ENCODE measurements around the gene LTA4H.
A peak's percentile ranks its signal among the peaks of the same experiment; 100 is the strongest.

The LTA4H gene

DNA sequence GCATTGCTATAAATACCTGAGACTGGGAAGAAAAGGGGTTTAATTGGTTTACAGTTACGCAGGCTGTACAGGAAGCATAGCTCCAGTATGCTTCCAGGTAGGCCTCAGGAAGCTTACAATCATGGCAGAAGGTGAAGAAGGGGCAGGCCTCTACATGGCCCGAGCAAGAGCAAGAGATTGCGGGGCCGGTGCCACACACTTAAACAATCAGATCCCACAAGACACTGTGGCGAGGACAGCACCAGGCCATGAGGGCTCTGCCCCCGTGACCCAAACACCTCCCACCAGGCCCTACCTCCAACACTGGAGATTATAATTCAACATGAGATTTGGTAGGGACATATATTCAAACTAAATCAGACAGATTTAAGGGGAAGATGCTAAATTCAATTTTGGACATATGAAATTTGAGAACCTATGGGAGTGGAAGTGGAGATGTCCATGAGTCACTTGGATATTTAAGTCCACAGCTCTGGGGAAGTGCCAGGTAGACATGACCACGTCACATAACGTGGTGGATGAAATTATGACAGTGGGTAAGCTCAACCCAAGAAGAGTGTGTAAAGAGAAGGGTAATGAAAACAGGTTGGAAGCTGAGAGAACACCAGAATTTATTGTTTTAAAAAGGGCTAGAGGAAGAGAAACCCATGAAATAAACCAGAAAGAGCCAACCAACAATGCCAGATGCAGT, 1.5 kb upstream of the LTA4H start:
- DNase-seq (ENCODE audit: insufficient read length, low spot score) = no peak

DNA sequence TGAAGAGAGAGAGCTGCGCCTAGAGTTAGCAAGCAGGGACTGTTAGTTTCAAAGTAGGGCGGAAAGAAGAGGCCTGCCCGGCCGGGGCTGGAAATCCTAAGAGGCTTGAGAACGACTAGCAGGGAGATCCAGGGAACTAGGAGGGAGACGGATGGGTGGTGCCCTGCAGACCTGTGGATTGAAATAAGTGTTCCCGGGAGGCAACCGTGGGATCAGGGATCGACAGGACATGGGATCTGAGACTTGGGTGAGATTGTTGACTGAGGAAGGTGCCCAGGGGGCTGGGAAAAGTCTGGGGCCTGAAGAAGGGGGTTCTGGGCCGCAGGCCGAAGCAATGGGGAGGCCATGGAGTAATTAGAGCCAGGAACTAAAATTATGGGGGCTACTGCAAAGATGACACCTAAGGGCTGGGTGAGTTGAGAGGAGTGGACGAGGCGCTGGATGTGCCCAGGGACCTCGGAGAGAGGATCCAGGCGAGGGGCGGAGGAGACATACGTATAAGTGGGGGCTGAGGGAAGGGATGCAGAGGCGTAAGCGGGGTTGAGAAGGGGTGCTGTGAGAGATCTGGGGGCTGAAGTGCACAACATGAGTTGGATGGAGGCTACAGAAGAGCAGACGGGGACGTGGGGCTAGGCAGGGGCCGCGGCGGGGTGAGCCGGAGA, 635 bp downstream of the LTA4H start:
- DNase-seq (ENCODE audit: insufficient read length, low spot score) = no peak
- no peak for FAIRE-seq

More for the DNA sequence above, 1.5 kb upstream of the LTA4H start:
- peak; percentile 21 for FAIRE-seq

DNA sequence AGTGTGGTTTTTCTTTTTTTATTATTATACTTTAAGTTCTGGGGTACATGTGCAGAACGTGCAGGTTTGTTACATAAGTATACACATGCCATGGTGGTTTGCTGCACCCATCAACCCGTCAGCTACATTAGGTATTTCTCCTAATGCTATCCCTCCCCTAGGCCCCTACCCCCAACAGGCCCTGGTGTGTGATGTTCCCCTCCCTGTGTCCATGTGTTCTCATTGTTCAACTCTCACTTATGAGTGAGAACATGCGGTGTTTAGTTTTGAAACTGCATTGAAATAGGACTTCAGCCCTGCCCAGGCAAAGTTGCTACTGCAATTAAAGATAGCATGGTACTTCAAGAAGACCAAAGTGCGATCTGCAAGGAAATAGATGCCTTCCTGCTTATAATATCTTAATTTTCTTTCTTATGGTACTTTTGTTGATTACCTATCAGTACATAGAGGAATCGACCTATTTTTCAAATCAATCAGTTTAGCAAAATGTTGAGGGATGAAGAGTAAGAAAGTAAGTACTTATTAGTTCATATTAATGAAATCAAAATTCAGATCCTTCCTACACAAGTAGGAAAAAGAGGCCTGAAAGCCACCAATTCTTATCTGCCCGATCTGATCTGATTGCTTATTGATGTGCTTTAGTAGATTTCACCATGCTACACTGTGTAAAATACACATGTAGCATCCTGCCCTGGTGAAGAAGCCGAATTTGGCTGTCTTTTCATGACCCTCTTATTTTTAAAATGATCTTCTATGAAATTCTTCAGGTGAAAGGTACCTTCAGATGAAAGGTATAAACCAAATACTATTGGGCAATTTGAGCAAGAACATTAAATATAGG, 1.6 kb downstream of the LTA4H start:
- FAIRE-seq = no peak
- DNase-seq (ENCODE audit: insufficient read length, low spot score) = no peak

DNA sequence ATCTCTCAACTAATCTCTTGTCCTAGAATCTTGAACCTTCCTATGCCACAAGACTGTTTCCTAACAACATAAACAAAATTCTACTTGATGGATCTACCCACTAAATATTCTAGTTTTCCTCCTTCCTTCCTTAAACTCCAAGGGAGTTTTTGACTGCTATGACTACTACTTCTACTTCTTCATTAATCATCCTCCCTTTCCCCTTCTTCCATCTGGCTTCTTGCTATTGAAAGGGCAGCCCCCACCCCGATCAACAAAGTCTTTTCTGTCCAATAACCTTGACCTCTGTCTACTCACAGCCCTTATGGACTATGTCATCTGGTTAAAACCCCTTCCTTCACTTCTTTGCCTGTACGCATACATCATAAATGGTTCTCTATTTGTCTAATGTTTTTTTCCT, 5.6 kb downstream of the LTA4H start:
- FAIRE-seq (no peak), DNase-seq (ENCODE audit: insufficient read length, low spot score) (no peak)

DNA sequence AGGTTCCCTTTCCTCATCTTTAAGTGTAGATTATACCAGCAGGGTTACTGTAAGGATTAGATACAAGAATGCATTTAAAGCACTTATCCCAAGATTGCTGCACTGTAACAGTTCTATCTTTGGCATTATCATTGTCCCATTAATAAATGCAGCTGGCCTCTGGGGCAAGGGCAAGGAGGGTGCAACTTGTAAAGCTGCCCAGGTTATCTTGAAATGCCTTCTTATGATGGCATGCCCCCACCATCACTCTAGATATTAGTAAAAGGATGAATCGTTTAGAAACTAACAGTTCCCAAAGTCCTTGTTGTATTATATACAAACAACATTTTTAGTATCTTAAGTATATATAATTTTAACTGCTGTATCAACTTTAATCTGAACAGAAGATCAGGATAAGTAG, 6.8 kb downstream of the LTA4H start:
- DNase-seq (ENCODE audit: insufficient read length, low spot score) = no peak
- no peak for FAIRE-seq

DNA sequence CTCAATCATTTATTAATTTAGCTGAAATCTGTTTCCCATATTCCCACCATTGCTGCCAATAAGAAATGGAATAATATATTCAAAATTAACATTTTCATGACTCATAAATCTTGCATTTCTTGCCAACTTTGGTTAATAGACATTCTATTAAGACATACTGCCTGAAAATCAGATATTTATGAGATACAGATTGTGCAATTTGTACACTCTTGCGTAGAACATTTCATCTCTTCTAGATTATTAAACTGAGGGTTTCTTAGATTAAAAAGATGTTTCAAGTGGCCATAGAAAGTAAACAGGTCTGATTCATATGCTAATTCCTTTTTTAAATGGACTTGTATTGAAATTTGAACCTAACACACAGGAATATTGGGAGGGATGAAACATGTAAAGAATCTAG, 9.1 kb downstream of the LTA4H start:
- DNase-seq (ENCODE audit: insufficient read length, low spot score) (no peak), FAIRE-seq (no peak)

DNA sequence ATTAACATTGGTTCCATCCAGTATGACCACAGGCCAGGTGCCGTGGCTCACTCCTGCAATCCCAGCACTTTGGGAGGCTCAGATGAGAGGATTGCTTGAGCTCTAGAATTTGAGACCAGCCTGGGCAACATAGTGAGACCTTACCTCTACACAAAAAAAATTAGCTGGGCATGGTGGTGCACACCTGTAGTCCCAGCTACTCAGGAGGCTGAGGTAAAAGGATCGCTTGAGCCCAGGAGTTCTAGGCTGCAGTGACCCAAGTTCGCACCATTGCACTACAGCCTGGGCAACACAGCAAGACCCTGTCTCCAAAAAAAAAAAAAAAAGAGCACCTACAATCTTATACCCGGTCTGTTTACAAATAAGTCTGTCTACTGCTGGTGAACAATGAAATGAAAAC, 9.9 kb downstream of the LTA4H start:
- FAIRE-seq (no peak), DNase-seq (ENCODE audit: insufficient read length, low spot score) (no peak)

DNA sequence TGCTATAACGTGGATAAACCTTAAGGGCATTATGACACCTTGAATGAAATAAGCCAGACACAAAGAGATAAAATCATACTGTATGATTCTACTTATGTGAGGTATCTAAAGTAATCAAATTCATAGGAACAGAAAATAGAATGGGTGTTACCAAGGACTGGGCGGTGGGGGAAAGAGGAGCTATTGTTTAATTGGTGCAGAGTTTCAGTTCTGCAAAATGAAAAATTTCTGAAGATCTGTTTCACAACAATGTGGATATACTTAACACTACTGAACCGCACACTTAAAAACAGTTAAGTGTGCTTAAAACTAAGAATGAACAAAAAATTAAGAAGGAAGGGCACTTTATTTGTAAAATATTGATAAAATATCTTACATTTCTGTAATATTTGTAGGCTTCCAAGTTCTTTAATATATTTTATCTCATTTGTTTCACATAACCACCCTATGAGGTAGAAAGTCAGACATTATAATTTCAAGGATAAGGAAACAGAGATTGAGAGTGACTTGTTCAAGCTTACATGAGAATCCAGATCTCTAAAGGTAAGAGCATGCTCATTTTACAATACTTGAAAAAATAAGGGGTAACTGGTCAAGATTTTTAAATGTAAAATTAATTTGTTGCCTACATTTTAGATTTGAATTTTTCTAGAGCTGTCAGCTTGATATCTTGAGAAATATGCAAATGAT, 14.9 kb downstream of the LTA4H start:
- peak; percentile 26 for FAIRE-seq
- no peak for DNase-seq (ENCODE audit: insufficient read length, low spot score)

DNA sequence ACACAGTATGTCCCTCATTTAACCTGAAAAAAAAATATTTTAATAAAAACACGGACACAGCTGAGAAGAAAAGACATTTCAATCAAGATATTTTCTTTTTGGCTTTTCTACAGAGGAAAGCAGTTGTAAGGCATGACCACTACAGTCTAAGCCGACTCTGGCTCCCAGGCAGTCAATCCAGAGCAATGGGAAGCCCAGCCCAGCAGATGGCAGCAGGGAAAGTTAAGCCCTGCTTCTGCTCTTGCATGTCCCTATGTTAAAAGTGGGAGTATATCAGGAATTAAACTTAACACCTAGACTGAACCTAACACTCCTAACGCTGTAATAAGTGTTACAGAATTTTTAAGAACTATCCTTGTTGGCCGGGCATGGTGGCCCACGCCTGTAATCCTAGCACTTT, 19.7 kb downstream of the LTA4H start:
- no peak for FAIRE-seq
- no peak for DNase-seq (ENCODE audit: insufficient read length, low spot score)

DNA sequence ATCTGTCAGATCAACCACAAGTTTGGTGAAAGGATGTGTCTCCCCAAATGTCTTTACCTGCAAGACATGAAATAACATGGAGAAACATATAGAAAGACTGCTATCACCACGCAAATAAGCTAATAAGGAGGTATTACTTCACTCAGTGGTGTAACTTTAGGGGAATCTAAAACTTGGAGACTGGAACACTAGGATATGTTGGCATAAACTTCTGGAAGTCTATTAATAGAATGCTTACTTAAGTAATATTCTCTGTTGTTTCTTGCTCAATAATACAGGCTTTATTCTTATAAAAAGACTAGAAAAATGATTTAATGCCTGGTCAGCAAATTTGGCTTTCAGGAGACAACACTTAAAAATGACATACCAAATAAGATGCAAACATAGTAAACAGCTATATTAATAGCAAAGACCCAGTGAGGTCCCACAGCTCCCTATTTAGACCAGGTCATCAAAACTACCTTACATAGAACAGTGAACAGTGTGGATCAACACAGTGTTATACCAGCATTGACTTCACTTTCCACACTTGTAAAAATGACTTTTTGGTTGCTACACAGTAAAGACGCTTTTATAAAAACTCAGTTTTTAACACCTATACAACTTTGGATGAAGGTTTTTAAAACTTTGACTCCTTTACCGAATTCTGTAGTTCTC, 20.3 kb downstream of the LTA4H start:
- no peak for DNase-seq (ENCODE audit: insufficient read length, low spot score)
- no peak for FAIRE-seq

DNA sequence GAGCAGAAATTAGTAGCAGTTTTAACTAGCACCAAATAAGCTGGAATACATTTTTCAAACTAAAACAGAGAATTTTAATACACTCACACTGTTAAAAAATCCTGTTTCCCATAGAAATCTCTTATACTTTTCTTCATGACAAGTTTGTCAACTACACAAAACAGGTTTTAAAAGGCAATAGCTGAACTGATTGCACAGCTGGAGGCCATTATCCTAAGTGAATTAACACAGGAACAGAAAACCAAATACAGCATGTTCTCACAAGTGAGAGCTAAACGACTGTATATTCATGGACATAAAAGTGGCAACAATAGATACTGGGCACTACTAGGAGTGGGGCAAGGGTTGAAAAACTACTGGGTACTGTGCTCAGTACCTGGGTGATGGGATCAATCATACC, 27.7 kb downstream of the LTA4H start:
- no peak for FAIRE-seq
- no peak for DNase-seq (ENCODE audit: insufficient read length, low spot score)

DNA sequence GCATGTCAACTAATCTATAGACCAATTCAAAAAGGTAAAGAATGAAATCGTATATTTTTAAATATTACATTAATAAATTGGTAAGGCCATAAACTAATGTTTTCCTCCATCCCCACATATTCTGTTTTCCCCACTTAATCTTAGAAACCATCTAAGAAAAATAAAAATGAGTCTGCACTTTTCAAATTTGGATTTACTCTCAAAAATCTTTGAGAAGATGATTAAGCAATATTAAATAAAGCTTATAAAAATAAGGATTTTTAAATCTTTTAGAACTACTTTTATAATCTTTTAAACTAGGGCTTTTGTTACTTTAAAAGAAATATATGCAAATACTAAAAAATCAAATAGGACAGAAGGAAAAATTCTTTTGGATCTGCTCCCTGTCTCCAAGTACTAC, 28.7 kb downstream of the LTA4H start:
- DNase-seq (ENCODE audit: insufficient read length, low spot score) (no peak), FAIRE-seq (no peak)

DNA sequence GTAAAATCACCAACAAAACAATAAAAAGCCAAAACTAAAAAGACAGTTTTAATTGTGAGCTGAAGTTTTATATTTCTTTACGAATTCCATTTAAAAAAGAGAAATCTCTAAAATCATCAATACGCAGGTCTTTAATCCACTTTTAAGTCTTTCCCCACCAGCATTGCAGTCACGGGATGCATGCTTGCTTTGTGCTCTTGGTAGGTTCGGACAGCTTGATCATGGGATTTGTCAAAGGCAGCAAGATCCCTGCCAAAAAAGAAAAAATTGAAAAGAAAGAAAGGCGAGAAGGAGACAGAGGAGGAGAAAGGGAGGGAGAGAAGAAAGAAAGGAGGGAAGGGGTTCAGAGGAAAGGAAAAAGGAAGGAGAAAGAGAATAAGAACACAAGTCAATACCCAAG, 34.5 kb downstream of the LTA4H start:
- no peak for FAIRE-seq
- no peak for DNase-seq (ENCODE audit: insufficient read length, low spot score)

DNA sequence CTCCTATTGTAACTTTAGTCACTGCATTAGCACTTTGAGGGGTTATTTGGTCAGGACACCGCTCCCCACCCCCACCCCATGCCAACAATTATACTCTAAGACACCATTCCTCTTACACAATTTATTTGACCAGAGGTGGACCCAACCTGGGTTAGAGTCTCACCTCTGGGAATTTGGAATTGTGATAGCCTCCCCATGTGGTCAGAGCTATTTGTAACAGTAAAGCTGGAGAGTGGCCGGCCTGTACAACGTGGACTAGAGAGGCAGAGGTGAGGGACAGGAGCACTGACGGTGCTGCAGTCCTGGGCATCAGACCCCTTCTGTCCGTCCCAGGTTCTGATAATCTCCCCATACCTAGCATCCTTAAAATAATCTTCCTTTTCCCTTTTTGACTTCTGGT, 35.9 kb downstream of the LTA4H start:
- FAIRE-seq = no peak
- no peak for DNase-seq (ENCODE audit: insufficient read length, low spot score)

DNA sequence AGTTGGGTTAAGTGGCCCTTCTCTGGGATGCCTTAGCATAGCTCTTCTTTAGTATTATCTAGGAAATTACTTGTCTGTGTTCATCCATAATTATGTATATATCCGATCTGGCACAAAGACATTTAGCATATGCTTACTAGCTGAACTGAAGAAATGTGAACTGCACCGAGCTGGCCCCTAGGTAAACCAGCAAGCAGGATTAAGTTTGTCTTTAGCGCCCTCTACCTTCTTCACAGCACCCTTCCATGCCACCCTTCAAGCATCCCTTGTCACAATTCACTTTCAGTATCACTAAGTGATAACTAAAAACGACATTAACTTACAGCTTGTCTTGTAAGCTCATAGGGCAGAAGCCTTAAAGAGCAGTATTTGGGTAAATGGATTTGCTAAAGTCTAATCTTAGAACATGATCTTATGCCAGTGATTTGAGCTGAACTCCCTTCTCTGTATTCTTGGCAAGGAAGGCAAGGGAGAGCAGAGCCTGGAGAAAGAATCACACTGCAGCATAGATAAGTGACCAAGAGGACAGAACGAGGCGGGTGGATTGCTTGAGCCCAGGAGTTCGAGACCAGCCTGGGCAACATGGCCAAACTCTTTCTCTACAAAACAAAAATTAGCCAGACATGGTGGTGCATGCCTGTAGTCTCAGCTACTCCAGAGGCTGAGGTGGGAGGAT, 36.6 kb downstream of the LTA4H start:
- FAIRE-seq (peak; percentile 92), DNase-seq (ENCODE audit: insufficient read length, low spot score) (peak; percentile 42)

DNA sequence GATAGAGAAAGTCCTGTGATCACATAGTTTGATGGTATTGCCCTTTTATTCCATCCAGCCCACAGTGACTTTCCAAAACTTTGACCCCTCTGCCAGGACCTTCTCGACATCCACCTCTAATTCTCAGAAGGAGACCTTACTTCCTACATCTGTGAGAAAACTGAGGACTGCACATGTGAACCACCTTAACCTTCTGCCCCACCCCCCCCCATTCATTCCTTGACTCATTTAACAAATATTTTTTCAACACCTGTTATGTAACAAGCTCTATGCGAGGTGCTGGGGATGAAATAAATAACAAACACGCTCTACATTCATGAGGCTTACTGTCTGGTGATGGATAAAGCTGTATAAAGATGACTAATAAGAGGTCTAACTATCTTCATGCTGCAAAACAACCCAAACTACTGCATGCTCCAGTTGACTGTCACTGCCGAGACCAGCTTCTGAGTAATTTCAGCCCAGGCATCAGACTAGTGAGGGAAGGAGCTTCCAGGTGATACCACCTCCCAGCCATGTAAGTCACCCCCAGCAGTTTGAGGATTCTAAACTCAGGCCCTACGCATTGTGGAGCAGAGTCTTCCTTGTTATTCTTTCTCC, 37.4 kb downstream of the LTA4H start:
- DNase-seq (ENCODE audit: insufficient read length, low spot score) = no peak
- FAIRE-seq = no peak

DNA sequence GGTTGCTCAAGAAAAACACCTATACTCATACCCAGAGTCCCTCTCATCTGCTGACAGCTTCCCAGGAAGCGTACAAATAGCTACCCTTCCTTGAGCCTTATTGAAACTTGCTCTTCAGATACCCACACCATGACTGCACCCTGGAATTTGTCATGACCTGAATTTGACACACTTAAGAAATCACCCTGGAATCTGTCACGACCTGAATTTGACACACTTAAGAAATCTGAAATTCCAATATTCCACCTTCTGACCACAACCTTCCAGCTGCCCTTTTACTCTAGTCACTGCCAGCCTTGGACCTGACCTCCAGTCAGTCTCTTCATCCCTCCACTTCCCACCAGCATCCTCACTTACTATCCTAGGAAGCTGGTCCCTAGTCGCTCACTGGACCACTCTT, 38.1 kb downstream of the LTA4H start:
- FAIRE-seq (no peak), DNase-seq (ENCODE audit: insufficient read length, low spot score) (no peak)

DNA sequence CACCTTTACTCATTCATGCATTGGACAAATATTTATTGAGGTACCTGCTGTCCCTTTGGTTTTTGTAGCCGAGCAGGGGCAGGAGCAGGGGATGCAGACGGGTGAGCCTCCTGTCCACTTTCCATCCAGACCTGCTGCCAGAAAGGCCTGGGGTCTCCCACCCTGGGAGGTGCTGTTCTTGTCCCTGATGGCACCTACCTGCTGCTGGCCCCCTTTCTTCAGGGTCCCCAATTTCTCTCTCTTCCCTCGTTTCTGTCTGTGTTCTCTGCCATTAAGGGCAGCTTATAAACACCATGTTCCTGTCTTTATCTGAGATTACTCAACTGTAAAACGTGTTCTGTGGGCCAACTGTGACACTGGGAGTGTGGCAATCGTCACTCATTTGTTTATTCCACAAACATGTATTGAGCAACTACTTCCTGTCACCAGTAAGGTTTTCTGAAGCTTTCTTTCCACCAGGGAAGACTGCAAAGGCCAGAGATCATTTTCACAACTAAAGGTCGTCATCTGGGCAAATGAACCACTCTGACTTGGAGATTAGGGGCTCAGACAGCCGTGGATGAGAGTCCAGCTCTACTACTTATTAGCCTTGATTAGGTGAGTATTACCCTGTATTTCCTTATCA, 39.2 kb downstream of the LTA4H start, which contains the start of gene HAL:
Gene HAL, minus strand, starts transcription at position 311 of the 625 bp plus-strand sequence. CDS start 434 bp downstream, outside the sequence.
- DNase-seq (ENCODE audit: insufficient read length, low spot score) (no peak), FAIRE-seq (no peak)

Data from GM19239 (cell line).